NK-92 (cell line): ENCODE measurements around the gene GET4.
"Not testable (repeated sequence)": the region's sequence is repeated elsewhere in the genome, so short reads cannot be mapped to it uniquely, and the experiment has no call there.

ENCODE experiments used
- DNase-seq: peaks from one replicate; lab custom pipeline; 2025; ENCODE audit not compliant: unreplicated experiment; lab: John Stamatoyannopoulos, UW

The GET4 gene

DNA sequence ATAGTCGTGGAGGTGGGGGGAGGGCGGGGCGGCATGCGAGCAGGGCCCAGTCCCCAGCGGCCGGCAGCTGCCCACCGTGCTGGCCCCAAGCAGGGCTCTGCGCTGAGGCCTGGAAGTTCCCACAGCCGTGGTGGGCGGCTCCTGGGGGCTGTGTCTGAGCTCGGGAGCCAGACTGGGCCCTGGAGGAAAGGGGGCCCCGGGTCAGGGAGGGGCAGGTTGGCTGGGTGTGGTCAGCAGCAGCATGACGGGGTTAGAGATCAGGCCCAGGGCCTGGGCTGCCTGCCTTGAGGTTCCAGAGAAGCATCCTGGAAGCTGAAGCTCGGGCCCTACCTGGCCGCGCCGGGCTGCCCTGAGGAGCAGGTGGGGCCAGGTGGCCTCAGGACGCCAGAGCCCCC is 22.1 kb downstream of the GET4 start:
- no peak for DNase-seq

- DNase-seq = no peak
Observed at GRCh38 chr7:898855-899681, 22.7 kb downstream of the GET4 start.

- no peak for DNase-seq
Observed at GRCh38 chr7:899806-900205, 23.5 kb downstream of the GET4 start.

DNA sequence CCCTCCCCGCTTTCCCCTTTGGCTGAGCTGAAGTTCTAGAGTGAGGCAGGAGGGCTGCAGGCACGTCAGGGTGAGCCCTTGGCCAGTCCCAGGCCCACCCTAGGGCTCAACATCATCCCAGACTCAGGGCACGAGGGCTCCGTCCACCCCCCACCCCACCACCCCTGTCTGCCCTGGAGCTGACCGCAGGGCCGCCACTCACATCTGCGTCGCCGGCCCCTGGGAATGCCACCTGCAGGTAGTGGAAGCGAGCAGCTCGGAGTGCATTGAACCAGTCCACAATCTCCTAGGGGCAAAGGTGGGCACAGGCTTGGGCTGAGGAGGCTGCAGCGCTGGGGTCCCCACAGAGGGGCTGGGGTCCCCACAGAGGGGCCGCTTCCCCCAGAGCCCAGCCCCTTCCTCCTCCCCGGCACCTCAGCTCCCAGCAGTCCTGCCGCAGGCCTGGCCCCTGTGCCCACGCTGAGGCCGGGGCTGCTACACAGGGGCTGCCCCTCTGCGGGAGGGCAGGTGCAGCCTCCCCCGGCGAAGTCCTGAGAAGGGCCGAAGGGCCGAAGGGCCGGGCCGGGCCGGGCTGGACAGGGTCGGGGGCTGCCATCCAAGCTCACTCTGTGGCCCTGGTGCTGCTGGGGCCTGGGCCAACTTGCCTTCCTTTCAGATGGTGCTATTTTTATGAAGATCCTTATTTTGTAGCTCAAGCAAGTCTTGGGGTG is 24.1 kb downstream of the GET4 start:
- no peak for DNase-seq

- no peak for DNase-seq
Observed at GRCh38 chr7:901041-901387, 24.7 kb downstream of the GET4 start.

DNA sequence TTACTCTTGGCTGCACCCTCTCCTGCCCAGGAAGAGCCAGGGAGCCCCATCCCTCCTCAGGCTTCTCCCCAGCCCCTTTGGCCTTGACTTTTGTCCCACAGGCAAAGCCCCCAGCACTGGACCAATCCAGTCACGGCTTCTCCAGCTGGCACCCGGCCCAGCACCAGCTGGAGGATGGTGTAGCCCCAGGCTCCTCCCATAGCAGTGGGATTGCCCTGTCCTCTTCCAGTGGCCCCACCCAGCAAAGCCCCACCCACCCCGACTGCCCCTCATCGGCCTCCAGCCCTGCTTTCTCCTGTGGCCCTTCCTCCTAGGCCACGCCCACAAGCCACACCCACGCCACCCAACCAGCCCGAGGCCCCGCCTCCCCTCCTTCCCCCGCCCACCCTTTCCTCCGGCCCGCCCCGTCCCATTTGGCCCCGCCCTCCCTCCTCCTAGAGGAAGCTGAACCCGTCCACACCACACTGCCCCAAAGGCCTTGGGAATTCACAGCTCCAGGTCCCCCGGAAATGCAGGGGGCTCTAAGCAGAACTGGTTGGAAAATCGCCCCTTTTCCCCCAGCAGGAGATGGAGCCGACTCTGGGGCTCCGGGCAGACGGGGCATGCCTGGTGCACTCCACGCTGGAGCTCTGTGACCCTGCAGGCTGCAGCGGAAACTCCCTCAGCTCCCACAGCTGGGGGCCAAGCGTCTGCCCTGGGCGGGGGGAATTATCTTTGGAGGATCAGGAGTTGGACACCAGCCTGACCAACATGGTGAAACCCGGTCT is 25.2 kb downstream of the GET4 start:
- DNase-seq = no peak

DNA sequence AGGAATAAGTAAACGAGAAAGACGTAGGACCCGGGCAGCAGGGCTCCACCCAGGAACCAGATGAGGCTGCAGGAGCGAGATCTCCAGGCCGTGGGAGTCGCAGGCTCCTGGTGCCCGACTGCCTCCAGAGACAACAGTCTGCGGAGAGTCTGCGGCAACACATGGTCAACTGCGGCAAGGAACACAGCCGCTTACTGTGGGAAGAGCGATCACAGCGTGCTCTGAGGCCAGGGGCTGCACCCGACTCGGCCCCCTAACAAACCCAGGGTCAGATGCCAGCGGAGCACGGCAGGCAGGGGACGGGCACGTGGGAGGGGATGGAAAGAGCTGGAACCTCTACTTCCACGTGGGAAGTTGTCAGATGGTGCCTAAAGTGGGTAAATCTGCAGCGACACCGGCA is 26.6 kb downstream of the GET4 start:
- DNase-seq = no peak

- no peak for DNase-seq
Observed at GRCh38 chr7:903921-904755, 27.8 kb downstream of the GET4 start.

DNA sequence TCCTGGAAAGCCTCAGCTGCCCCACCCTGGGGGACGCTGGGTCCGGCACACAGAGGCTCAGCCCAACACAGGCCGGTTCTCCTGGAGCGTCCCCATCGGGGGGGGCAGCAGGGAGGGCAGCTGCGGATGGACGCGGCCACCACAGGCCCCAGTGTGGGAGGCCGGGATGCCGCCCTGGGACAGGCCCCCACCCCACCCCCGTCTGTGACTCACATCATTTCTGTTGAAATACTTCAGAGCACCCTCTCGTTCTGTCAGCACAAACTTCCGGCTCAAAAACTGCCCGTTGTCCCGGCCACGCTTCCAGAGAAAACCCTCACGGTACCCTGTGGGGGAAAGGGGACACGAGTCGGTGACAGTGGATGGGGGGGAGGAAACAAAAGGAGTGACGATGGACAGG is 28.5 kb downstream of the GET4 start:
- DNase-seq = no peak

- no peak for DNase-seq
Observed at GRCh38 chr7:906776-907157, 30.4 kb downstream of the GET4 start.

GRCh38 chr7:907158-907980 is 31.0 kb downstream of the GET4 start:
- no peak for DNase-seq

DNA sequence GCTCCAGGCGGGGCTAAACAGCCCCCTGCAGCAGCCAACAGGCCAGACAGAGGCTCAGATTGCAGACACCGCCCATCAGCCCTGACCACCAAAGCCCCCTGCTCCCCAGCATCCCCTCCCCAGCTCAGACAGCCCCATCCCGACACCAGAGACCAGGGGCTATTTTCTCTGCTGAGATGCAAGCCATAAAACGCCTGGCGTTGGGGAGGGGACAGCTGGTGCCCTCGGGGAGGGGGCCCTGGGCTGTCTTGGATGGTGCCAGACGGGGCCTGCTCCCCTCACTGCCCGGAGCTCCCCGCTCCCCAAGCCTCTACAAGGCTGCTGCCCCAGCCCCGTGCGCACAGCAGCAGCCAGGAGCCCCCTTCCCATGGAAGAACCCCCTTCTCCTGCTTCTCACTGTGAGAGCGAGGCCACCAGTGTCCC is 31.8 kb downstream of the GET4 start:
- no peak for DNase-seq

GRCh38 chr7:908591-909357 is 32.4 kb downstream of the GET4 start:
- DNase-seq = not testable (repeated sequence)

- DNase-seq = no peak
Observed at GRCh38 chr7:909358-910329, 33.3 kb downstream of the GET4 start.

DNA sequence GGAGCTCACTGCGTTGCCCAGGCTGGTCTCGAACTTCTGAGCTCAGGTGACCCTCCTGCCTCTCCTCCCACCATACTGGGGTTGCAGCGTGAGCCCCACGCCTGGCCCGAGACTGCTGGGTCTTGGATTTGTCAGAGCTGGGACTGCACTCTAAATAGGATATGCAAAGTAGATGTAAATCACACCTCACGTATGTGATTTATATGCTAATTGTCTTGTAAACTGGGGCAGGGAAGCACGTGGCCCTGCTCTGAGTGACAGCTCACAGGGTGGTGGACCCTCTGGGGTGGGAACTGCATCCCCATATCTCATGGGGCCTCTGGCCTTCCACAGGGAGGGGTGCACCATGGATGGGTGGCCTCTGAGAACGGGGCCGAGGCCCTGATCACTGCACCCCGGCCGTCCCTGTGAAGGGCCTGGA is 34.1 kb downstream of the GET4 start:
- no peak for DNase-seq

GRCh38 chr7:910931-911431 is 34.6 kb downstream of the GET4 start:
- no peak for DNase-seq

DNA sequence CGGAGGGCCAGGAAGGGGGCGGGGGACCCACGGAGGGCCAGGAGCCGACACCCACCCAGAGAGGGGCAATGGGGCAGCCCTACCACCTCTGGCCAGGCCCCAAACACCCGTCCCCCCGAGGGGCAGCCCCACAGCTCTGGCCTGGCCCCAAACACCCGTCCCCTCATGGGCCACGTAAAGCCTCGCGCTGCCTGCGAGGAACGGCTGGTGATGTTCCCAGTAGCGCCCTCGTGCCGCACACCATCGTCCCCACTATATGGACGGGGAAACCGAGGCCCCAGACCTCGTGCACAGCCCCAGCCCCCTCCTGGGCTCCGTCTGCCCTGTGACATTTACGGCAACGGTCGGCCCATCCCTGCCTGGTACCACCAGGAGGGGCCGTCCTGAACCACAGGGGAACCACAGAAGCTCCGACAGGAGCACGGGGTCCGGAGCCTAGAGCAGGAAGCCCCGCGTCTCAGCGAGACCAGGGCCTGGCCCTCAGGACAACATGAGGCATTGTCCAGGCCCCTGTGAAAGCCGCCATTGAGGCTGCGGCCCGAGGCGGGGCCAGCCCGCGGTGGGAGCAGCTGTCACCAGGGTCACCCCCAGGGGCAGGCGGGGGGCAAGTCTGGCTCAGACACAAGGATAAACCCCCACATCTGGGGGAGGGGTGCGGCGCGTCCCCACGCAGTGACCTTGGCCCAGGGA is 35.6 kb downstream of the GET4 start:
- no peak for DNase-seq
